Spinal cord (tissue), 10 donors: Measurements from ENCODE around the gene UNC5CL. TPM values are rescaled to one million over a fixed set of nuclear protein-coding genes. Genes with fewer than 3 reads are reported as not detected.
"Not testable (repeated sequence)": the region's sequence is repeated elsewhere in the genome, so short reads cannot be mapped to it uniquely, and the experiment has no call there.

ENCODE experiments used
- DNase-seq, 6 donors: peaks; one replicate each; pipeline versions ENCODE4 v3.0.0 to v3.0.0-alpha.2; 2013 to 2015; ENCODE audit warnings: low spot score in 6 of 6, low read depth in 4 of 6
- H3K27ac ChIP-seq: one replicate; pipeline ENCODE4 v1.5.1; 2013; ENCODE audit warnings: low read depth, low read length, control low read depth
- H3K27me3 ChIP-seq: one replicate; pipeline ENCODE4 v1.6.1; 2013; ENCODE audit warnings: low read length; ENCODE audit not compliant: control insufficient read depth, insufficient read depth
- H3K36me3 ChIP-seq: one replicate; pipeline ENCODE4 v1.6.1; 2013; ENCODE audit warnings: low read length; ENCODE audit not compliant: control insufficient read depth, insufficient read depth
- H3K4me1 ChIP-seq: one replicate; pipeline ENCODE4 v1.6.1; 2013; ENCODE audit warnings: low read length; ENCODE audit not compliant: control insufficient read depth, insufficient read depth
- H3K4me3 ChIP-seq: one replicate; pipeline ENCODE4 v1.5.1; 2013; ENCODE audit warnings: low read depth, low read length, control low read depth
- H3K9me3 ChIP-seq: one replicate; pipeline ENCODE4 v1.6.1; 2013; ENCODE audit warnings: low read length; ENCODE audit not compliant: control insufficient read depth, insufficient read depth
- WGBS: methylation state at CpG from one replicate; pipeline ENCODE4 v1.1.5; 2013; ENCODE audit warnings: missing lambda C conversion rate; ENCODE audit not compliant: insufficient coverage; 5-methylcytosine and 5-hydroxymethylcytosine counted together
- polyA plus RNA-seq, 2 donors: library from polyadenylated mRNA; unstranded; fragments of 120-200 nt; gene quantifications; one replicate each; pipeline ENCODE4 v1.2.1, GENCODE V29; 2013; ENCODE audit not compliant: insufficient read length in 2 of 2
- total RNA-seq, 2 donors: library from RNA; depleted of rRNA in 1 of 2; stranded (reverse); fragments of 120-200 nt in 1 of 2; fragments of >200 nt in 1 of 2; gene quantifications; one replicate each; pipeline versions ENCODE4 v1.2.3 to v1.2.4, GENCODE V29; 2013 to 2014
- donor health status: healthy.

The UNC5CL gene
- total and polyA plus RNA-seq, 4 donors, result 0.20 to 1.4 (median 0.82) TPM

DNA sequence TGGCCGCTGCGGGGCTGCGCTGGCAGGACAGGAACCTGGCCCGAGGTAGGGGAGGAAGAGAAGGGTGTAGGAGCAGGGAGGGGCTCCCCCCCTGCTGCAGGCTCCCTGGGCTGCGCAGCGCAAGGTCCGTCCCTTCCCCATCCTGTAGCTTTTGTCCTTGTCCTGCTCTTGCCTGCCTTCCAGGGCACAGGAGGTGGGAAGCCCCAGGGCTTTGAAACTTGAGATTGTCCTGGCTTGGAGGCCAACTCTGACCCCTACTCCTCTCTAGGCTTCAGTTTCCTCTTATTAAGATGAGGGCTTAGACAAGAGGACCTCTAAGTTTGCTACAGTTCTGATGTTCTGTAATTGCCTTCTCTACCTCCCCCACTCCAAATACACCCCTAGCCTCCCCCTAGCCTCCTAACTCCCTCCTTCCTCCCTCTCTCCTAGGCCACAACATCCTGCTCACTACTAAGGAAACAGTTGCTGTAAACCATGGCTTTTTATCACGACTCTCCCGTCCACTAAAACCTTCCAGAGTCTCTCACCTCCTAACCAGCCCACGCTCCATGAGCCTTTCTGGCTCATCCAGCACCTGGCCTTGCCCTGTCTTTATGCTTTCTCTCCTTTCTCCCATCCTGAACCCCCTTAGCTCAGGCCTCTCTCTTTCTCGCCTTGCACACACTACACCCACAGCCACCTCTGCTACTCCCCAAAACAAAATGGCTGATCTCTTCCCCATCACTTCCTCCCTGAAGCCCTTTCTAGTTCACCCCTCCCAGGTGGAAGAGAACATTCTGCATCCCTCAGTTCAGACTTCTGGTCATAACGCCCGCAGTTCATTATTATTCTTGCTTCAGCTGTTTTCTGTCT lies 10.2 kb downstream of the UNC5CL start:
- Histone ChIP-seq H3K27me3 (peaks cover 4% of the 10 kb centered on the region), H3K27ac (peak overlapping the region; percentile 67), H3K4me1 (peaks cover 15% of the 10 kb centered on the region), H3K9me3 (no peaks in the 10 kb centered on the region), H3K36me3 (peaks cover 1% of the 10 kb centered on the region), H3K4me3 (peak overlapping the region; percentile 42)
- peak in 1 of 6 donors; percentile 20 for DNase-seq
- WGBS, result 56% methylated on average over 13 of the region's 13 CpGs

GRCh38 chr6:41027799-41028560 lies 11.0 kb downstream of the UNC5CL start:
- Histone ChIP-seq H3K27me3 (peaks cover 4% of the 10 kb centered on the region), H3K9me3 (no peaks in the 10 kb centered on the region), H3K4me3 (peak overlapping the region; percentile 42), H3K36me3 (no peaks in the 10 kb centered on the region), H3K4me1 (peaks cover 15% of the 10 kb centered on the region), H3K27ac (peak overlapping the region; percentile 67)
- 3% methylated on average over 44 of the region's 45 CpGs for WGBS
- peak; percentile 43 to 89 (median 60) for DNase-seq

- peak in 1 of 6 donors; percentile 17 for DNase-seq
- WGBS, result 56% methylated on average over 3 of the region's 4 CpGs
- Histone ChIP-seq H3K36me3 (no peaks in the 10 kb centered on the region), H3K4me3 (peak overlapping the region; percentile 42), H3K9me3 (no peaks in the 10 kb centered on the region), H3K4me1 (peaks cover 15% of the 10 kb centered on the region), H3K27ac (no peak overlapping the region), H3K27me3 (peaks cover 4% of the 10 kb centered on the region)
Observed at GRCh38 chr6:41027241-41027640, 11.8 kb downstream of the UNC5CL start.

DNA sequence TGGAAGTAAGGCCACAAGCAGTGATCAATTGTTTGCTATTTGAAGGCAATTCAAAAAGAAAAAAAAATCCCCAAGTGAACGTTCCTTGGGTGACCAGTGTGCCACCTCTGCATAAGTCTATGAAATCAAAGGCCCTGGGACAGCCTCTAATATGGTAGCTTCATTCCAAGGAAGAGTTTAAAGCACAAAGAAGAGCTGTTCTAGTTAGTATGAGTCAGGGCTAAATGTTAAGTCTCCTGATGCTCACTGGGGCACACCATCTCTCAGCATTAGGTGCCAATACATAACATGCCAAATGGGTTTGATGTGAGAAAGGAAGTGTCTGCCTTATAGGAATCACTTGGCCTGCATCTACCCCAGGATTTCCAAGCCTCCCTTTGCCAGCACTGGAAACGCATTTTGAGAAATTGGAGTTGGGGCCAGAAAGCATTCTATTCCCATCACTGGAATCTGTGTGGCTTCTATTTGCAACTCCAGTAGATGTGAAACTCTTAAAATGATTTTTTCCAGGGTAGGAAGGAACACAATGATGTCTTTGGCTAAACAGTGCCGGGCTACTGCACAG lies 13.0 kb downstream of the UNC5CL start:
- Histone ChIP-seq H3K4me3 (no peak overlapping the region), H3K9me3 (no peaks in the 10 kb centered on the region), H3K36me3 (no peaks in the 10 kb centered on the region), H3K4me1 (peaks cover 15% of the 10 kb centered on the region), H3K27me3 (peaks cover 4% of the 10 kb centered on the region), H3K27ac (no peak overlapping the region)
- 60% methylated on average over 2 of the region's 3 CpGs for WGBS
- DNase-seq, result peak in 2 of 6 donors; percentile 15 to 86

DNA sequence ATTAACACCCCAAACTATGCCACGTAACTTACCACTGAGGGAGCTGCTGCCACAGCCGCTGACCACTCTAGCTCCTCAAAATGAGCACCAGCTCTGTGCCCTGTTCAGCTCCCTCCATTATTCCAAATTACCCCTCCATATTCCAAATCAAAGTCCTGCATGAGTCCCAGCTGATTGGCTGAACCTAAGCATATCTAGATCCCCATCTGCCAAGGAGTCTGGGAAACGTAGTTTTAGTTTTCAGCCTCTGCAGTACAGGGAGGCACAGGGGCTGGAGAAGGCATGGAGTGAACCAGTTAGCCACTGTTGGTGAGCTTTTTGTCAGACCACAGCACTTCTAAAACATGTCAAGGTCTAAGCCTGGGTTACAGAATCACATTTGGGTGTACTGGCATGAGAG lies 15.9 kb downstream of the UNC5CL start:
- Histone ChIP-seq H3K9me3 (no peaks in the 10 kb centered on the region), H3K36me3 (no peaks in the 10 kb centered on the region), H3K4me3 (no peak overlapping the region), H3K4me1 (peaks cover 9% of the 10 kb centered on the region), H3K27ac (no peak overlapping the region), H3K27me3 (peaks cover 4% of the 10 kb centered on the region)
- WGBS, result 86% methylated on average over 3 of the region's 3 CpGs
- DNase-seq, result no peak

- H3K9me3 ChIP-seq, result no peaks in the 10 kb centered on the region
- H3K4me1 ChIP-seq, result peaks cover under 1% of the 10 kb centered on the region
- no peaks in the 10 kb centered on the region for H3K36me3 ChIP-seq
- H3K27me3 ChIP-seq, result no peaks in the 10 kb centered on the region
- H3K27ac ChIP-seq, result no peak overlapping the region
- no peak overlapping the region for H3K4me3 ChIP-seq
- DNase-seq, result no peak
Observed at GRCh38 chr6:41022294-41022693, 16.7 kb downstream of the UNC5CL start.

- no CpG with 5 or more reads among the region's 3 CpGs for WGBS
- Histone ChIP-seq H3K27ac (no peak overlapping the region), H3K27me3 (no peaks in the 10 kb centered on the region), H3K36me3 (no peaks in the 10 kb centered on the region), H3K9me3 (no peaks in the 10 kb centered on the region), H3K4me1 (no peaks in the 10 kb centered on the region), H3K4me3 (no peak overlapping the region)
- DNase-seq, result peak in 4 of 6 donors; percentile 17 to 86 (median 61)
Observed at GRCh38 chr6:41021832-41022231, 17.2 kb downstream of the UNC5CL start.

DNA sequence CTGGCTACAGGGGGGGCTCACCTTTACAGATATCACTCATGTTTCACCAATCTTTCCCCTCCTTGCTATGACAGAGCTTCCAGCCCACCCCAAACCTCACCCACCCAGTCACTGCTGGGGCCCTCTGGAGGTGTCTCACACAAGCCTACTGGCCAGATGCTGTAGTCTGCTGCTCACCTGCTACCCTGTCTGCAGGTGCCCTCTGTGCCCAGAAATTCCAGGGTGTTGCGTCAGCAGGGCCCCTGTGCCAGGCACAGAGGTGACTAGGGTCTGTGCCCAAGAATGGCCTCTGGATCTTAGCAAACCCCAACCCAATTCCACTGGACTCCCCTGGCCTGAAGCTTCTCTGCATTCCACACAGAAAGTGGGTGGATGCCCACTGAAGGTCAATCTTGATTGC lies 21.4 kb downstream of the UNC5CL start:
- WGBS, result 90% methylated on average over 1 of the region's 1 CpG
- Histone ChIP-seq H3K27ac (no peak overlapping the region), H3K36me3 (no peaks in the 10 kb centered on the region), H3K4me1 (no peaks in the 10 kb centered on the region), H3K9me3 (no peaks in the 10 kb centered on the region), H3K4me3 (no peak overlapping the region), H3K27me3 (no peaks in the 10 kb centered on the region)
- no peak for DNase-seq

- not testable (repeated sequence) for H3K9me3 ChIP-seq, H3K27me3 ChIP-seq, H3K36me3 ChIP-seq, DNase-seq, H3K27ac ChIP-seq, H3K4me3 ChIP-seq, H3K4me1 ChIP-seq
- WGBS, result no CpG with 5 or more reads among the region's 5 CpGs
Observed at GRCh38 chr6:41015860-41016259, 23.2 kb downstream of the UNC5CL start.
